ENCODE data around the gene ECI2.

- TF ChIP-seq EZH2 (IDR thresholded peaks at IDR 0.05) (no peak), POLR2AphosphoS5 (IDR thresholded peaks at IDR 0.05; ENCODE audit: borderline replicate concordance, low read depth, low read length) (no peak)
Observed at GRCh38 chr6:4128748-4129147, 6.6 kb downstream of the ECI2 start.
